Tibial nerve (tissue), 4 donors: Measurements from ENCODE around the gene SLC4A9. TPM values are rescaled to one million over a fixed set of nuclear protein-coding genes. Genes with fewer than 3 reads are reported as not detected.
A peak's percentile ranks its signal among the peaks of the same experiment; 100 is the strongest.

Experiments
- DNase-seq, 2 donors: peaks; one replicate each; pipeline ENCODE4 v3.0.0-alpha.2; 2019; ENCODE audit warnings: low spot score in 2 of 2
- H3K27ac ChIP-seq, 4 donors: fragments of 200-600 bp; sonication (generic) in 3 of 4; one replicate each; pipeline ENCODE4 v1.5.1; 2017 to 2019; ENCODE audit warnings: mild to moderate bottlenecking in 1 of 4
- H3K27me3 ChIP-seq, 2 donors: fragments of 200-600 bp; sonication (generic) in 1 of 2; one replicate each; pipeline versions ENCODE4 v1.5.1 to v1.6.0; 2017 to 2019
- H3K36me3 ChIP-seq, 3 donors: fragments of 200-600 bp; sonication (generic); one replicate each; pipeline ENCODE4 v1.5.1; 2018 to 2019
- H3K4me1 ChIP-seq, 4 donors: fragments of 200-600 bp; sonication (generic) in 3 of 4; one replicate each; pipeline ENCODE4 v1.5.1; 2017 to 2019
- H3K4me3 ChIP-seq, 4 donors: fragments of 200-600 bp; sonication (generic) in 3 of 4; one replicate each; pipeline ENCODE4 v1.5.1; 2017 to 2019; ENCODE audit warnings: mild to moderate bottlenecking in 1 of 4, moderate library complexity in 1 of 4
- H3K9me3 ChIP-seq, 4 donors: fragments of 200-600 bp; sonication (generic) in 3 of 4; one replicate each; pipeline ENCODE4 v1.5.1; 2017 to 2019
- CTCF ChIP-seq, 5 experiments: fragments of 200-600 bp in 3 of 5; fragments of 450-650 bp in 2 of 5; sonication (generic) in 3 of 5; IDR thresholded peaks; one replicate each; pipeline ENCODE4 v1.5.1; 2016 to 2019; ENCODE audit warnings: antibody characterized with exemption in 5 of 5, mild to moderate bottlenecking in 3 of 5, moderate library complexity in 2 of 5
- EP300 ChIP-seq, 2 donors: sonication (generic); formaldehyde crosslinking; IDR thresholded peaks; one replicate each; pipeline ENCODE4 v1.6.1; 2017; ENCODE audit warnings: antibody characterized with exemption in 2 of 2, mild to moderate bottlenecking in 1 of 2
- POLR2A ChIP-seq, 2 donors: fragments of 450-650 bp; IDR thresholded peaks; one replicate each; pipeline ENCODE4 v1.6.1; 2017; ENCODE audit warnings: antibody characterized with exemption in 2 of 2, mild to moderate bottlenecking in 2 of 2, moderate library complexity in 2 of 2
- WGBS, 2 donors: methylation state at CpG; one replicate each; pipeline ENCODE4 v1.1.5; 2018; 5-methylcytosine and 5-hydroxymethylcytosine counted together
- total RNA-seq, 4 donors: library from RNA; depleted of rRNA; stranded (reverse); fragments of >200 nt; gene quantifications; one replicate each; pipeline ENCODE4 v1.1.0, GENCODE V29; 2016

SLC4A9 gene
- total RNA-seq, 4 donors from 2014 or later: not detected

GRCh38 chr5:140338908-140339307, 21.1 kb upstream of the SLC4A9 start:
- peaks cover 0 to 20% (median 0%) of the 10 kb centered on the region in 3 donors for H3K36me3 ChIP-seq
- WGBS, 2 donors: 61 to 63% methylated on average over 2 of the region's 2 CpGs
- H3K27ac ChIP-seq: peak overlapping the region in 2 of 4 donors; percentile 86 to 94
- DNase-seq: no peak
- no peaks in the 10 kb centered on the region for H3K27me3 ChIP-seq
- H3K9me3 ChIP-seq: no peaks in the 10 kb centered on the region
- TF ChIP-seq POLR2A (IDR thresholded peaks at IDR 0.05) (no peak), EP300 (IDR thresholded peaks at IDR 0.05) (no peak), CTCF (IDR thresholded peaks at IDR 0.05) (no peak)
- H3K4me1 ChIP-seq: peaks cover 0 to 80% (median 53%) of the 10 kb centered on the region in 4 donors
- no peak overlapping the region for H3K4me3 ChIP-seq

GRCh38 chr5:140339636-140340035, 20.4 kb upstream of the SLC4A9 start:
- TF ChIP-seq POLR2A (IDR thresholded peaks at IDR 0.05) (no peak), EP300 (IDR thresholded peaks at IDR 0.05) (no peak), CTCF (IDR thresholded peaks at IDR 0.05) (no peak)
- H3K27me3 ChIP-seq: no peaks in the 10 kb centered on the region
- H3K36me3 ChIP-seq: peaks cover 0 to 12% (median 0%) of the 10 kb centered on the region in 3 donors
- no peak for DNase-seq
- peaks cover 0 to 88% (median 53%) of the 10 kb centered on the region in 4 donors for H3K4me1 ChIP-seq
- WGBS, 2 donors: 67 to 75% methylated on average over 4 of the region's 4 CpGs
- H3K9me3 ChIP-seq: no peaks in the 10 kb centered on the region
- no peak overlapping the region for H3K4me3 ChIP-seq
- H3K27ac ChIP-seq: peak overlapping the region in 3 of 4 donors; percentile 51 to 94 (median 86)

- Histone ChIP-seq H3K4me1 (peaks cover 0 to 97% (median 53%) of the 10 kb centered on the region in 4 donors), H3K4me3 (no peak overlapping the region), H3K9me3 (no peaks in the 10 kb centered on the region), H3K27ac (peak overlapping the region; percentile 44 to 94 (median 73)), H3K27me3 (no peaks in the 10 kb centered on the region), H3K36me3 (peaks cover 0 to 2% (median 0%) of the 10 kb centered on the region in 3 donors)
- TF ChIP-seq CTCF (IDR thresholded peaks at IDR 0.05) (no peak), EP300 (IDR thresholded peaks at IDR 0.05) (no peak), POLR2A (IDR thresholded peaks at IDR 0.05) (no peak)
- no peak for DNase-seq
Observed at GRCh38 chr5:140340605-140341121, 19.3 kb upstream of the SLC4A9 start.

- TF ChIP-seq CTCF (IDR thresholded peaks at IDR 0.05) (peak in 1 of 5 experiments; percentile 7), EP300 (IDR thresholded peaks at IDR 0.05) (peak in 1 of 2 donors; percentile 81), POLR2A (IDR thresholded peaks at IDR 0.05) (peak in 1 of 2 donors; percentile 34)
- Histone ChIP-seq H3K4me3 (no peak overlapping the region), H3K27me3 (no peaks in the 10 kb centered on the region), H3K27ac (peak overlapping the region; percentile 44 to 94 (median 73)), H3K4me1 (peaks cover 0 to 88% (median 46%) of the 10 kb centered on the region in 4 donors), H3K9me3 (no peaks in the 10 kb centered on the region), H3K36me3 (no peaks in the 10 kb centered on the region)
- DNase-seq: no peak
- 31 to 38% methylated on average over 2 to 4 of the region's 5 CpGs for WGBS, 2 donors
Observed at GRCh38 chr5:140341591-140341990, 18.4 kb upstream of the SLC4A9 start.

GRCh38 chr5:140342287-140342686, 17.7 kb upstream of the SLC4A9 start:
- WGBS, 2 donors: 33 to 40% methylated on average over 6 of the region's 6 CpGs
- Histone ChIP-seq H3K9me3 (no peaks in the 10 kb centered on the region), H3K36me3 (no peaks in the 10 kb centered on the region), H3K27ac (peak overlapping the region; percentile 44 to 94 (median 73)), H3K4me3 (no peak overlapping the region), H3K4me1 (peaks cover 0 to 89% (median 46%) of the 10 kb centered on the region in 4 donors), H3K27me3 (no peaks in the 10 kb centered on the region)
- peak in 1 of 2 donors; percentile 46 for DNase-seq
- no peak for TF ChIP-seq POLR2A (IDR thresholded peaks at IDR 0.05)
- peak; percentile 88 to 90 for TF ChIP-seq EP300 (IDR thresholded peaks at IDR 0.05)
